Neural cell (in vitro differentiated cells): ENCODE measurements around the gene PDGFA. TPM values are rescaled to one million over a fixed set of nuclear protein-coding genes. Genes with fewer than 3 reads are reported as not detected.

Experiments
- H2AFZ ChIP-seq: fragments of 200-600, 300-800 bp; sonication (generic), shearing (Covaris generic); 2 replicates; pipeline ENCODE4 v1.6.0; 2014; ENCODE audit warnings: low read depth, mild to moderate bottlenecking, antibody characterized with exemption, low read length, moderate library complexity
- H3F3A ChIP-seq: fragments of 200-600 bp; shearing (Covaris generic); 2 replicates; pipeline ENCODE4 v1.6.1; 2016; ENCODE audit warnings: mild to moderate bottlenecking, moderate library complexity, mixed read lengths, antibody characterized with exemption, low read length; ENCODE audit not compliant: insufficient read depth, poor library complexity, severe bottlenecking
- H3K27ac ChIP-seq: fragments of 200-600, 300-800 bp; sonication (generic), shearing (Covaris generic); 2 replicates; pipeline ENCODE4 v1.5.1; 2014; ENCODE audit warnings: mild to moderate bottlenecking, low read length, moderate library complexity
- H3K27me3 ChIP-seq: fragments of 300-800, 200-600 bp; sonication (generic), shearing (Covaris generic); 2 replicates; pipeline ENCODE4 v1.6.0; 2014; ENCODE audit warnings: mild to moderate bottlenecking, low read depth, low read length, moderate library complexity; ENCODE audit not compliant: insufficient read depth
- H3K36me3 ChIP-seq: fragments of 300-800, 200-600 bp; sonication (generic), shearing (Covaris generic); 2 replicates; pipeline ENCODE4 v1.5.1; 2014; ENCODE audit warnings: mild to moderate bottlenecking, antibody characterized with exemption, low read length, moderate library complexity; ENCODE audit not compliant: insufficient read depth
- H3K4me2 ChIP-seq: fragments of 300-800, 200-600 bp; sonication (generic), shearing (Covaris generic); 2 replicates; pipeline ENCODE4 v1.6.0; 2014; ENCODE audit warnings: mild to moderate bottlenecking, low read length
- H3K4me3 ChIP-seq: fragments of 300-800, 200-600 bp; sonication (generic), shearing (Covaris generic); 2 replicates; pipeline ENCODE4 v1.5.1; 2014; ENCODE audit warnings: mild to moderate bottlenecking, low read length, moderate library complexity
- H3K79me2 ChIP-seq: fragments of 200-600 bp; shearing (Covaris generic); replicated peaks from 2 replicates; pipeline ENCODE4 v1.6.0; 2014; ENCODE audit warnings: mild to moderate bottlenecking, low read length, moderate library complexity; ENCODE audit not compliant: insufficient read depth
- H3K9ac ChIP-seq: fragments of 300-800, 200-600 bp; sonication (generic), shearing (Covaris generic); 2 replicates; pipeline ENCODE4 v1.6.1; 2016; ENCODE audit warnings: mild to moderate bottlenecking, low read length, mixed read lengths
- H3K9me2 ChIP-seq: fragments of 200-600 bp; shearing (Covaris generic); 2 replicates; pipeline ENCODE4 v1.6.1; 2016; ENCODE audit warnings: mild to moderate bottlenecking, low read length, mixed read lengths; ENCODE audit not compliant: insufficient read depth
- H3K9me3 ChIP-seq: fragments of 200-600, 300-800 bp; sonication (generic), shearing (Covaris generic); 2 replicates; pipeline ENCODE4 v1.6.1; 2016; ENCODE audit warnings: mild to moderate bottlenecking, mixed run types, low read length, moderate library complexity, mixed read lengths
- H4K20me1 ChIP-seq: fragments of 200-600 bp; shearing (Covaris generic); 2 replicates; pipeline ENCODE4 v1.6.1; 2016; ENCODE audit warnings: mild to moderate bottlenecking, mixed run types; ENCODE audit not compliant: insufficient read depth
- CTCF ChIP-seq: fragments of 450-650 bp; IDR thresholded peaks from 2 replicates; pipeline ENCODE4 v1.5.1; 2014; ENCODE audit warnings: antibody characterized with exemption, mild to moderate bottlenecking, moderate library complexity; ENCODE audit not compliant: poor library complexity, severe bottlenecking
- EP300 ChIP-seq: fragments of 450-650 bp; conservative IDR thresholded peaks from 2 replicates; pipeline ENCODE4 v1.6.1; 2014; ENCODE audit warnings: antibody characterized with exemption, mild to moderate bottlenecking, moderate library complexity; ENCODE audit not compliant: poor library complexity, severe bottlenecking
- EZH2 ChIP-seq: fragments of 200-600, 300-800 bp; shearing (Covaris generic), sonication (generic); IDR thresholded peaks from 2 replicates; pipeline ENCODE4 v1.6.1; 2014; ENCODE audit warnings: antibody characterized with exemption, low read length, borderline replicate concordance, mild to moderate bottlenecking; ENCODE audit not compliant: insufficient read depth, poor library complexity, severe bottlenecking
- MXI1 ChIP-seq: fragments of 450-650 bp; conservative IDR thresholded peaks from 2 replicates; pipeline ENCODE4 v1.6.1; 2014; ENCODE audit warnings: antibody characterized with exemption, mild to moderate bottlenecking; ENCODE audit not compliant: poor library complexity, severe bottlenecking
- POLR2AphosphoS5 ChIP-seq: IDR thresholded peaks from 2 replicates; pipeline ENCODE4 v1.6.1; 2012
- RAD21 ChIP-seq: fragments of 450-650 bp; conservative IDR thresholded peaks from 2 replicates; pipeline ENCODE4 v1.6.1; 2014; ENCODE audit warnings: antibody characterized with exemption, mild to moderate bottlenecking, moderate library complexity
- SMC3 ChIP-seq: fragments of 450-650 bp; conservative IDR thresholded peaks from 2 replicates; pipeline ENCODE4 v1.6.1; 2014; ENCODE audit warnings: antibody characterized with exemption, mild to moderate bottlenecking, moderate library complexity; ENCODE audit not compliant: poor library complexity
- TAF1 ChIP-seq: IDR thresholded peaks from 2 replicates; pipeline ENCODE4 v1.6.1; 2012; ENCODE audit warnings: low read depth
- polyA plus RNA-seq: library from polyadenylated mRNA; depleted of rRNA; stranded (reverse); fragments of >200 nt; gene quantifications from 2 replicates; pipeline ENCODE4 v1.2.3, GENCODE V29; 2014
- TF ChIP-seq, protein P1 (sequence below): IDR thresholded peaks from 2 replicates; pipeline ENCODE4 v1.6.1; 2012; ENCODE audit warnings: borderline replicate concordance

PDGFA gene
- polyA plus RNA-seq, 1 donor from 2014 or later = 4.1 TPM

GRCh38 chr7:458511-459245 is 61.0 kb downstream of the PDGFA start:
- Histone ChIP-seq H3K79me2 (no peaks in the 10 kb centered on the region), H4K20me1 (no peaks in the 10 kb centered on the region), H3K4me2 (no peak overlapping the region), H3K9me2 (no peaks in the 10 kb centered on the region), H3K27me3 (no peaks in the 10 kb centered on the region), H3K4me3 (no peak overlapping the region), H3K9me3 (no peaks in the 10 kb centered on the region), H3K36me3 (no peaks in the 10 kb centered on the region), H3K27ac (no peak overlapping the region), H3F3A (no peaks in the 10 kb centered on the region), H3K9ac (no peak overlapping the region), H2AFZ (no peak overlapping the region)
- TF ChIP-seq, protein P1, sequence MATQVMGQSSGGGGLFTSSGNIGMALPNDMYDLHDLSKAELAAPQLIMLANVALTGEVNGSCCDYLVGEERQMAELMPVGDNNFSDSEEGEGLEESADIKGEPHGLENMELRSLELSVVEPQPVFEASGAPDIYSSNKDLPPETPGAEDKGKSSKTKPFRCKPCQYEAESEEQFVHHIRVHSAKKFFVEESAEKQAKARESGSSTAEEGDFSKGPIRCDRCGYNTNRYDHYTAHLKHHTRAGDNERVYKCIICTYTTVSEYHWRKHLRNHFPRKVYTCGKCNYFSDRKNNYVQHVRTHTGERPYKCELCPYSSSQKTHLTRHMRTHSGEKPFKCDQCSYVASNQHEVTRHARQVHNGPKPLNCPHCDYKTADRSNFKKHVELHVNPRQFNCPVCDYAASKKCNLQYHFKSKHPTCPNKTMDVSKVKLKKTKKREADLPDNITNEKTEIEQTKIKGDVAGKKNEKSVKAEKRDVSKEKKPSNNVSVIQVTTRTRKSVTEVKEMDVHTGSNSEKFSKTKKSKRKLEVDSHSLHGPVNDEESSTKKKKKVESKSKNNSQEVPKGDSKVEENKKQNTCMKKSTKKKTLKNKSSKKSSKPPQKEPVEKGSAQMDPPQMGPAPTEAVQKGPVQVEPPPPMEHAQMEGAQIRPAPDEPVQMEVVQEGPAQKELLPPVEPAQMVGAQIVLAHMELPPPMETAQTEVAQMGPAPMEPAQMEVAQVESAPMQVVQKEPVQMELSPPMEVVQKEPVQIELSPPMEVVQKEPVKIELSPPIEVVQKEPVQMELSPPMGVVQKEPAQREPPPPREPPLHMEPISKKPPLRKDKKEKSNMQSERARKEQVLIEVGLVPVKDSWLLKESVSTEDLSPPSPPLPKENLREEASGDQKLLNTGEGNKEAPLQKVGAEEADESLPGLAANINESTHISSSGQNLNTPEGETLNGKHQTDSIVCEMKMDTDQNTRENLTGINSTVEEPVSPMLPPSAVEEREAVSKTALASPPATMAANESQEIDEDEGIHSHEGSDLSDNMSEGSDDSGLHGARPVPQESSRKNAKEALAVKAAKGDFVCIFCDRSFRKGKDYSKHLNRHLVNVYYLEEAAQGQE = no peak
- TF ChIP-seq SMC3 = no peak
- no peak for TF ChIP-seq EZH2
- TF ChIP-seq POLR2AphosphoS5 = no peak
- no peak for TF ChIP-seq MXI1
- TF ChIP-seq CTCF = no peak
- TF ChIP-seq TAF1 = no peak
- no peak for TF ChIP-seq RAD21
- no peak for TF ChIP-seq EP300

DNA sequence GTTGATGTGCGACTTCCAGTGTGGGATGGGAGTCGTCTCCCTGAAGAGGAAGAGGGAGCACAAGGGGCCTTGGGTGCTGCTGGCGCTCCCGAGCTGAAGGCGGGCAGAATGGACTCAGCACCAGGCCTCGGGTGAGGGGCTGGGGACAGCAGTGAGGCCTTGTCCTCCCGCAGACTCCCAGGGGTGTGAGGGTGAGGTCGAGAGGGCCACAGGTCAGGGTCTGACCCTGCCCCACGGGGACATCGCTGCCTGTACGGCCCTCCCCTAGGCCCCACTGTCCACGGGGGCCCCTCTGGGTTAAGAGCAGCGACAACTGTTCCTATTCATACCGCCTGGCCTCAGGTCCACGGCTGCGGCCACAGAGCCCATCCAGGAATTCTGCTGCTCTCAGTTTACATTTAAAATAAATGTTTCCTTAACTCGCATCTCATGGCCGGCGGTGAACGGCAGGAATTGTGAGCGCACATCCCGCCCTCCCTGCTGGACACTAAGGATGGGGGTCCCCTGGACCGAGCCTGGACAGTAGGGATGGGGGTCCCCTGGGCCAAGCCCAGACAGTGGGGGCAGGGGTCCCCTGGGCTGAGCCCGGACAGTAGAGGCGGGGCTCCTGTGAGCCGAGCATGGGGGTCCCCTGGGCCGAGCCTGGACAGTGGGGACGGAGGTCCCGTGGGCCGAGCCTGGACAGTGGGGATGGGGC is 61.7 kb downstream of the PDGFA start:
- H3K9me3 ChIP-seq = no peaks in the 10 kb centered on the region
- no peak overlapping the region for H2AFZ ChIP-seq
- H3K4me3 ChIP-seq = no peak overlapping the region
- no peaks in the 10 kb centered on the region for H3F3A ChIP-seq
- no peak overlapping the region for H3K9ac ChIP-seq
- H3K27ac ChIP-seq = no peak overlapping the region
- H3K79me2 ChIP-seq = no peaks in the 10 kb centered on the region
- TF ChIP-seq EP300 (no peak), EZH2 (no peak), POLR2AphosphoS5 (no peak), MXI1 (no peak), SMC3 (no peak), TAF1 (no peak), RAD21 (no peak)
- TF ChIP-seq, protein P1 = no peak
- H3K27me3 ChIP-seq = no peaks in the 10 kb centered on the region
- no peak overlapping the region for H3K4me2 ChIP-seq
- no peaks in the 10 kb centered on the region for H4K20me1 ChIP-seq
- H3K9me2 ChIP-seq = no peaks in the 10 kb centered on the region
- no peaks in the 10 kb centered on the region for H3K36me3 ChIP-seq
